Heart left ventricle (tissue), 13 donors: ENCODE data around the gene PRDM16.

Experiments used
- CTCF ChIP-seq, 12 donors: fragments of 200-600 bp; sonication (generic) in 4 of 12; IDR thresholded peaks; one replicate each; pipeline versions ENCODE4 v1.5.0 to v1.8.0; 2018 to 2022; ENCODE audit warnings: antibody characterized with exemption in 12 of 12, mild to moderate bottlenecking in 5 of 12
- POLR2A ChIP-seq, 2 donors: fragments of 450-650 bp; IDR thresholded peaks; one replicate each; pipeline ENCODE4 v1.6.1; 2017; ENCODE audit warnings: antibody characterized with exemption in 2 of 2, mild to moderate bottlenecking in 2 of 2, moderate library complexity in 2 of 2
- donor health status: ischemic (EF 13 %, LVEDD 7.1; RV severe dilation, severe dysfunction).
- donor health status: DM: no; HTN: yes; CAD: no.
- donor health status: DM: no; HTN: no; CAD: no.
- donor health status: ischemic (EF 25% LVEDD 6.9; RV normal size, moderate dysfunction).
- donor health status: ischemic (EF 25% LVEDD 5.7; RV mildly dilated, moderate dysfunction).
- donor health status: ischemic (EF 35%, LVEDD 5.7; RV mildly dilated, moderate dysfunction).
- donor health status: nonischemic (EF 11% LVEDD 7.7; RV severe dilation, severe dysfunction).
- donor health status: DM: yes; HTN: yes; CAD: no.
- donor health status: PGD.
- donor health status: ischemic (EF 29% LVEDD 5.4; RV normal size, mild dysfunction).
- donor health status: nonischemic (EF 23%, LVEDD 6.1; RV moderate dilation, normal function).

- TF ChIP-seq CTCF (IDR thresholded peaks at IDR 0.05) = no peak
- no peak for TF ChIP-seq POLR2A (IDR thresholded peaks at IDR 0.05)
These were observed 38.9 kb upstream of the PRDM16 start for GRCh38 chr1:3029991-3030662.
